Osteoblast (primary cell): ENCODE results near the gene ARPC5. TPM values are rescaled to one million over a fixed set of nuclear protein-coding genes. Genes with fewer than 3 reads are reported as not detected.
A peak's percentile ranks its signal among the peaks of the same experiment; 100 is the strongest.

Source experiments
- DNase-seq: peaks from one replicate; pipeline ENCODE4 v3.0.0; 2011; ENCODE audit warnings: low spot score, mixed read lengths; ENCODE audit not compliant: insufficient read length; ENCODE audit errors: missing footprints
- H2AFZ ChIP-seq: 2 replicates; pipeline ENCODE4 v1.6.0; 2011; ENCODE audit warnings: mild to moderate bottlenecking, low read length
- H3K27ac ChIP-seq: 2 replicates; pipeline ENCODE4 v1.5.1; 2011; ENCODE audit warnings: mild to moderate bottlenecking, low read depth, low read length, moderate library complexity
- H3K27me3 ChIP-seq: 2 replicates; pipeline ENCODE4 v1.6.0; 2012; ENCODE audit warnings: mild to moderate bottlenecking, control low read depth, inconsistent platforms, low read length, moderate library complexity; ENCODE audit not compliant: insufficient read depth
- H3K36me3 ChIP-seq: 2 replicates; pipeline ENCODE4 v1.5.1; 2011; ENCODE audit warnings: mild to moderate bottlenecking, low read length, control low read depth, moderate library complexity; ENCODE audit not compliant: insufficient read depth
- H3K4me1 ChIP-seq: 2 replicates; pipeline ENCODE4 v1.5.1; 2011; ENCODE audit warnings: mild to moderate bottlenecking, low read length, control low read depth, moderate library complexity; ENCODE audit not compliant: insufficient read depth
- H3K4me2 ChIP-seq: 2 replicates; pipeline ENCODE4 v1.6.0; 2011; ENCODE audit warnings: mild to moderate bottlenecking, low read length; ENCODE audit not compliant: insufficient read depth
- H3K4me3 ChIP-seq: fragments of 200-600 bp; sonication (generic); 3 replicates; pipeline ENCODE4 v1.5.1; 2012; ENCODE audit warnings: mild to moderate bottlenecking, low read length, inconsistent platforms; ENCODE audit not compliant: insufficient read depth
- H3K79me2 ChIP-seq: 2 replicates; pipeline ENCODE4 v1.6.0; 2012; ENCODE audit warnings: mild to moderate bottlenecking, low read length, control low read depth, inconsistent platforms; ENCODE audit not compliant: insufficient read depth
- H3K9me3 ChIP-seq: 2 replicates; pipeline ENCODE4 v1.5.1; 2011; ENCODE audit warnings: low read depth, low read length, control low read depth
- H4K20me1 ChIP-seq: 2 replicates; pipeline ENCODE4 v1.6.0; 2012; ENCODE audit warnings: mild to moderate bottlenecking, low read length, control low read depth; ENCODE audit not compliant: insufficient read depth
- total RNA-seq: library from RNA; depleted of rRNA; stranded (reverse); fragments of >200 nt; gene quantifications from 2 replicates; pipeline ENCODE4 v1.2.3, GENCODE V29; 2012
- TF ChIP-seq, protein P1 (sequence below): IDR thresholded peaks from 2 replicates; pipeline ENCODE4 v1.5.1; 2011; ENCODE audit warnings: mild to moderate bottlenecking, low read depth, low read length, moderate library complexity; ENCODE audit errors: extremely low read depth

Gene ARPC5
- total RNA-seq, 1 donor = 157 TPM

DNA sequence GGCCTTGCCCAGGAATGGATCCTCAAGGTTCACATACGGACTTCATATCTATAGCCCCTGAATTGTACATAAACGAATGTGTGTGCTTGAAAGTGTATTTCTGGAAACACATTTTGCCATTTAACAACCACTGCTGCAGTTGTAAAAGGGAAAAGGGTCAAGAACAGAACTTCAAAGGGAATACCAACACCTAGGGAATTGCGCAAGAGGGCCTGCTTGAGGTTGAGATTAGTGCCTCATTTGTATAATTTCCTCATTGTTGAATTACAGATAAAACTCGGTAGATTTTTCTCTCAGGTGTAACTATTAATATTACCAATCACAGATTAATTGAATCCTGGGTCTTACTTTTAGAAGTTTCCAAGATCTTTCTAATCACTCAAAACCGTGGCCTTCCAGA is 51.4 kb downstream of the ARPC5 start:
- no peak for DNase-seq
- H2AFZ ChIP-seq = no peak overlapping the region
- no peaks in the 10 kb centered on the region for H3K4me1 ChIP-seq
- no peaks in the 10 kb centered on the region for H3K36me3 ChIP-seq
- TF ChIP-seq, protein P1, sequence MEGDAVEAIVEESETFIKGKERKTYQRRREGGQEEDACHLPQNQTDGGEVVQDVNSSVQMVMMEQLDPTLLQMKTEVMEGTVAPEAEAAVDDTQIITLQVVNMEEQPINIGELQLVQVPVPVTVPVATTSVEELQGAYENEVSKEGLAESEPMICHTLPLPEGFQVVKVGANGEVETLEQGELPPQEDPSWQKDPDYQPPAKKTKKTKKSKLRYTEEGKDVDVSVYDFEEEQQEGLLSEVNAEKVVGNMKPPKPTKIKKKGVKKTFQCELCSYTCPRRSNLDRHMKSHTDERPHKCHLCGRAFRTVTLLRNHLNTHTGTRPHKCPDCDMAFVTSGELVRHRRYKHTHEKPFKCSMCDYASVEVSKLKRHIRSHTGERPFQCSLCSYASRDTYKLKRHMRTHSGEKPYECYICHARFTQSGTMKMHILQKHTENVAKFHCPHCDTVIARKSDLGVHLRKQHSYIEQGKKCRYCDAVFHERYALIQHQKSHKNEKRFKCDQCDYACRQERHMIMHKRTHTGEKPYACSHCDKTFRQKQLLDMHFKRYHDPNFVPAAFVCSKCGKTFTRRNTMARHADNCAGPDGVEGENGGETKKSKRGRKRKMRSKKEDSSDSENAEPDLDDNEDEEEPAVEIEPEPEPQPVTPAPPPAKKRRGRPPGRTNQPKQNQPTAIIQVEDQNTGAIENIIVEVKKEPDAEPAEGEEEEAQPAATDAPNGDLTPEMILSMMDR = no peak
- H3K4me2 ChIP-seq = no peak overlapping the region
- H3K4me3 ChIP-seq = no peak overlapping the region
- H3K9me3 ChIP-seq = no peaks in the 10 kb centered on the region
- H4K20me1 ChIP-seq = no peaks in the 10 kb centered on the region
- H3K79me2 ChIP-seq = no peaks in the 10 kb centered on the region
- no peaks in the 10 kb centered on the region for H3K27me3 ChIP-seq
- no peak overlapping the region for H3K27ac ChIP-seq

DNA sequence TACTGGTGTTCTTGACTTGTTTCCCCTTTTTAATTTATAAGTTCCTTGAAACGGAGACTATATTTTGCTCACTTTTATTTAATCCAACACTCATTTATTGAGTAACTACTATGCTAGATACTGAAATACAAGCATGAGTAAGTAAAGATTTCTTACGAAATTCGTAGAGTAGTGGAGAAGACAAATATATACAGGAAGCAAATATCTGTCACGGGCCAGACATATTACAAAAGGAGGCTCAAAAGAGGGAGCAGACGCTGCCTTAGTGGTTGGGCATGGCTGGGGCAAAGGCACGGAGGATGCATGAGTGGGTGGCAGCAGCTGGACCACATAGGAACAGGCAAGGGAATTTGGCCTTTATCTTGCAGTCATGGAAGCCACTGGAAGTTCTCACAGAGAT is 52.1 kb downstream of the ARPC5 start:
- Histone ChIP-seq H3K4me2 (no peak overlapping the region), H4K20me1 (no peaks in the 10 kb centered on the region), H3K79me2 (no peaks in the 10 kb centered on the region), H3K27me3 (no peaks in the 10 kb centered on the region), H3K36me3 (no peaks in the 10 kb centered on the region), H3K27ac (no peak overlapping the region), H3K4me3 (no peak overlapping the region), H3K9me3 (no peaks in the 10 kb centered on the region), H3K4me1 (no peaks in the 10 kb centered on the region), H2AFZ (no peak overlapping the region)
- DNase-seq = no peak
- TF ChIP-seq, protein P1 = no peak

- no peaks in the 10 kb centered on the region for H3K4me1 ChIP-seq
- no peaks in the 10 kb centered on the region for H3K9me3 ChIP-seq
- DNase-seq = no peak
- no peaks in the 10 kb centered on the region for H3K27me3 ChIP-seq
- H3K79me2 ChIP-seq = no peaks in the 10 kb centered on the region
- TF ChIP-seq, protein P1 = no peak
- H2AFZ ChIP-seq = no peak overlapping the region
- no peaks in the 10 kb centered on the region for H3K36me3 ChIP-seq
- H3K27ac ChIP-seq = no peak overlapping the region
- H3K4me3 ChIP-seq = no peak overlapping the region
- H3K4me2 ChIP-seq = no peak overlapping the region
- H4K20me1 ChIP-seq = no peaks in the 10 kb centered on the region
Observed at GRCh38 chr1:183582021-183582713, 53.4 kb downstream of the ARPC5 start.

- TF ChIP-seq, protein P1 = peak; percentile 37
- no peak overlapping the region for H3K27ac ChIP-seq
- H3K4me2 ChIP-seq = peak overlapping the region; percentile 26
- no peaks in the 10 kb centered on the region for H3K79me2 ChIP-seq
- H2AFZ ChIP-seq = peak overlapping the region; percentile 49
- H3K4me3 ChIP-seq = no peak overlapping the region
- H3K36me3 ChIP-seq = no peaks in the 10 kb centered on the region
- H3K27me3 ChIP-seq = no peaks in the 10 kb centered on the region
- no peaks in the 10 kb centered on the region for H3K4me1 ChIP-seq
- DNase-seq = peak; percentile 76
- no peaks in the 10 kb centered on the region for H3K9me3 ChIP-seq
- no peaks in the 10 kb centered on the region for H4K20me1 ChIP-seq
Observed at GRCh38 chr1:183580281-183580682, 55.3 kb downstream of the ARPC5 start.
